HG02571 (cell line): ENCODE measurements around the gene ITPR1.
"Not testable (repeated sequence)": the region's sequence is repeated elsewhere in the genome, so short reads cannot be mapped to it uniquely, and the experiment has no call there.

Experiments
- ATAC-seq: cut with Tn5 transposase; IDR thresholded peaks from one replicate; pipeline ENCODE4 v1.9.1; 2021; ENCODE audit warnings: mild to moderate bottlenecking, moderate library complexity; ENCODE audit not compliant: unreplicated experiment

The ITPR1 gene

DNA sequence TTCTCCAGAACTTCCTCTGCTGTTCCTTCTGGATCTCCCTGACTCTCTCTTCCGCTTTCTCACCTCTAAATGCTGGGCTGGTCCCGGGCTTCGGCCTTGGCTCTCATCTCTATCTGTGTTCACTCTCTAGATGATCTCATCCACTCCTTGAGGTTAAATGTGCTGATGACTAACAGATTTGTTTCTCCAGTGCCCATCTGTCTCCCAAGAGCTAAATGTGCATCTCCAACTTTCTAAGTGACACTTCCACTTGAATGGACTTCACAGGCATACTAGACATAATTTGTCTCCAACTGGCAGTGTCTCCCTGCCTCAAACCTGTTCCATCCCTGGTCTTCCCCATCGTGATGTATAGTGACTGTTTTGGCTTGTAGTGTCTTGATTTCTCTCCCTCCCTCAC, 95.3 kb downstream of the ITPR1 start:
- ATAC-seq = no peak

DNA sequence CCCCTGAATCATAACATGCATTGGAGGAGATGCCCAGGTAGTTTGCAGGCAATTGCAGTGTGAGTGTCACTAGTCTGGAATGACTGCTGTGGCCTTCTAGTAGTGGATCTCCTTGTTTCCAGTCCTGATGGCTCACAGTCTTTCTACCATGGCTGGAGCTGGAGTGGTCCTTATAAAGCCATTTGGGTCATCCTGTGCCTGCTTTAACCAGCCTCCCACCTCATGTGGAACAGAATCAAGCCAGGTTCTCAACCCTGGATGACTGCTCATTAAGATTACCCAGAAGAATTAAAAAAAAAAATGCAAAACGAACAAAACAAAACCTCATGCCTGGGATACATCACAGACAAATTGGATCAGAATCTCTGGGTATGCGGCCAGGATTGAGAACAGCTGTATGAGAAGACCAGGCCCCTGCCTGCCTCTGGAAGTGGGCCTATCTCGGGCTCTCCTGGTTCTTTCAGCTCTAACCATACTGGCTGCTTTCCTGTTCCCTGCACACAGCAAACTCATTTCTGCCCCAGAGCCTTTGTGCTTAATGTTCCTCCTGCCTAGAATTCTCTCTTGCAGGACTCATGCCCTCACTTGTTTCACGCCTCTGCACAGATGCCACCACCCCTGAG, 96.4 kb downstream of the ITPR1 start:
- no peak for ATAC-seq

DNA sequence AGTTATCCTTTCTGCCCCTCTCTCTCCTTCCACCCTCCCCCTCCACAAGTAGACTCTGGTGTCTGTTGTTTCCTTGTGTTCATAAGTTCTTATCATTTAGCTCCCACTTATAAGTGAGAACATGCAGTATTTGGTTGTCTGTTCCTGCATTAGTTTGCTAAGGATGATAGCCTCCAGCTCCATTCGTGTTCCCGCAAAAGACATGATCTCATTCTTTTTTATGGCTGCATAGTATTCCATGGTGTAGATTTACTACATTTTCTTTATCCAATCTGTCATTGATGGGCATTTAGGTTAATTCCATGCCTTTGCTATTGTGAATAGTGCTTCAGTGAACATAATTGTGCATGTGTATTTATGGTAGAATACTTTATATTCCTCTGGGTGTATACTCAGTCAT, 97.7 kb downstream of the ITPR1 start:
- not testable (repeated sequence) for ATAC-seq

GRCh38 chr3:4591669-4592068, 98.5 kb downstream of the ITPR1 start:
- no peak for ATAC-seq

DNA sequence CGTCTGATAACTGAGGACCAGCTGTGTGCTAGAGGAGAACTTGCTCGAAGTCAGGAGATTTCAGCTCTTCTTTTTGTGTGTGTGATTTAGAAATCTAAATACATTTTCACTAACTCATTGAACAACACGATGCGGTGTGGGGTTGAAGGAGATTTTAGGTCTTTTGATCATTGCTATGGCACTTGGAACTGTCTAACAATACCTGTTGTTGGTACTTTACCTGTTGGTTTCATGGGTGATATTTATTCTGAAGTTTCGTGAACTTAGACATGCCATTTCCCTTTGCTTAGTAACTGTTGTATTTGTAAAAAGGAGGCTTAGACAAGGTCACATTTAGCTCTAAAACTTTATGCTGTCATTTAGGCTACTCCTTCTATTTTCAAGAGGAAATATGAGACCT, 99.9 kb downstream of the ITPR1 start:
- ATAC-seq = no peak

DNA sequence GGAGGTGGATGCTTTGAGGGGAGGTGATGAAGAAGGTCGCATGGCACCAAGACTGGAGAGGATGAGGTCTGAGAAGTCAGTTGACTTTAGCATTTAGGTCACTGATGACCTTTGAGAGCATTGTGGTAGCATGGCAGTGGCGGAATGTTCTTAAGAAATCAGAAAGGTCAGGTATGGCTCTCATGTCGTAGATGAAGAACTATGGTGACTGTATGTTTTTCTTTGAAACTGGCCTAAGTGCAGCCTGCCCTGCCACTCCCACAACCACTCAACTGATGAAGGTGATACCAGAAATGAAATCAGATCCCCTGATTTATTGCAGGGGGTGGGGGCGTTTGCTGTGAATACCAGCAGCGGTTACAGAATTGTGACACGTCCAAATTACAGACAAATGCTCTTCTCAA, 102.6 kb downstream of the ITPR1 start:
- ATAC-seq = no peak

DNA sequence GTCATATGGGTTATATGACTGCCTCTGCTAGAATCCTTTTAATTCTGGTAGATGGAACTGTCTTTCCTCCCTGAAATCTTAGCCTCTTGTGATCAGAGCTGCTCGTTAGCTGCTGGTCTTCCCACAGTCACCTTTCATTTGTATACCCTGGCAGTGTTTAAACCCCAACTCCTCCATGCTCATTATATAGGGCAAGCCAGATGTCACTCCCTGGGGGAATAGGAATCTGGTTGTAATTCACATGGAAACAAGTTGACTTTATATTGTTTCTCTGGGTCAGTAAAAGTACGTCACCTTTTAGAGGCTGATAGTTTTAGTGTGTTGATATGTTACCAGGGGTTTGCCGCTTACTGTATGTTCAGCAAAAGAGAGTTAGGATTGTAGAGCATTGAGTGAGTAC, 103.5 kb downstream of the ITPR1 start:
- no peak for ATAC-seq

- no peak for ATAC-seq
Measured at GRCh38 chr3:4597208-4597985, 104.2 kb downstream of the ITPR1 start.

DNA sequence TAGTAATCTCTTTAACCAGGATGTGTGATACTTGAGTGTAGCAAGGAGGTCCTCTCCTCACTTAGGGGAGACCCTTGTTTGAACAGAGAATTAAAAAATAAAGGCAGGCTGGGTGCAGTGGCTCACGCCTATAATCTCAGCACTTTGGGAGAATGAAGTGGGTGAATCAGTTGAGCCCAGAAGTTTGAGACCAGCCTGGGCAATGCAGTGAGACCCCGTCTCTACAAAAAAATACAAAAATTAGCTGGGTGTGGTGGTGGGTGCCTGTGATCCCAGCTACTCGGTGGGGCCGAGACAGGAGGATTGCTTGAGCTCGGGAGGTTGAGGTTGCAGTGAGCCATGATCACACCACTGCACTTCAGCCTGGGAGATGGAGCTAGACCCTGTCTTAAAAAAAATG, 105.1 kb downstream of the ITPR1 start:
- not testable (repeated sequence) for ATAC-seq

DNA sequence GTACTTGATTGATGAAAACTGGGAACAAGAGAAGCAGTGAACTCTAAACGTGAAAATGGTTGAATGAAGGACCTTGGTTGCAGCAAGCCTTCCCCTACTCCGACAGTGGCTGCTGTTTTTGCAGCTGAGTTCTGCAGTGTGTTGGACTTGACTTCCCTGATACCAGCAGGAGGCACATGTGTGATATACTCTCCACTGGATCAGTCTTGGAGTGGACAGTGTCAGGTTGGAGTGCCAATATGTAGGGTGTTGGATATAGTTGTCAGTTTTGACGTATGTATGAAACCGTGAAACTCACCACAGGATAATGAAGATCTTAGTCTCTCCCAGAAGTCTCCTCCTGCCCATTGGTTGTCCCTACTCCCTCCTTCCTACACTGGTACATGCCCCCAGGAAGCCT, 106.5 kb downstream of the ITPR1 start:
- no peak for ATAC-seq

DNA sequence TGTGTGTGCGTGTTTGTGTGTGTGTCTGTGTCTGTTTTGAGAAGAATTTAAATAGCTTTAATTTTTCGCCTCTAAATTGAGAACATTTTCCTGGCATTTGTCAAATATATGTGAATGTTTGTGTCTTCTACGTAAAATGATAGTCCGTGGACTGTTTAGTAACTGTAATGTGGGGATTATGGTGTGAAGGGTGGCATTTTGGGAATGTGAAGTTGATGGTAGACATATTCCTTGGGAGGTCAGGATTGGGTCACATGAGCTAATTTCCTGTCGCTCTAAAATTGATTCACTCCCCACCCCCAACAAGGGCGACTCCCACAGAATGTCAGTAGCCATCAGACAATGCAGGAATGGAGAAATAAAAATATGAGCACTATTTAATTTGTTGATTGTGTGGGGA, 107.3 kb downstream of the ITPR1 start:
- ATAC-seq = no peak

DNA sequence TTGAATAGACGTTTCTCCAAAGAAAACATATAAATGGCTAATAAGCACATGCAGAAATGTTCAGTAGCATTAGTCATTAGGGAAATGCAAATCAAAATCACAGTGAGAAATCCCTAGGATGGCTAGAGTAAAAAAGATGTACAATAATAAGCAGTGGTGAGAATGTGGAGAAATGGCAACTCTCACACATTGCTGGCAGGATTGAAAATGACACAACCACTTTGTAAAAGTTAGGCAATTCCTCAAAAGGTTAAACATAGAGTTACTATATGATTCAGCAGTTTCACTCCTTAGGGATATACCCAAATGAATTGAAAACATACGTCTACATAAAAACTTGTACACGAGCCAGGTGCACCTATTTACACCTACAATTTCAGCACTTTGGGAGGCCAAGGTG, 108.7 kb downstream of the ITPR1 start:
- ATAC-seq = no peak

DNA sequence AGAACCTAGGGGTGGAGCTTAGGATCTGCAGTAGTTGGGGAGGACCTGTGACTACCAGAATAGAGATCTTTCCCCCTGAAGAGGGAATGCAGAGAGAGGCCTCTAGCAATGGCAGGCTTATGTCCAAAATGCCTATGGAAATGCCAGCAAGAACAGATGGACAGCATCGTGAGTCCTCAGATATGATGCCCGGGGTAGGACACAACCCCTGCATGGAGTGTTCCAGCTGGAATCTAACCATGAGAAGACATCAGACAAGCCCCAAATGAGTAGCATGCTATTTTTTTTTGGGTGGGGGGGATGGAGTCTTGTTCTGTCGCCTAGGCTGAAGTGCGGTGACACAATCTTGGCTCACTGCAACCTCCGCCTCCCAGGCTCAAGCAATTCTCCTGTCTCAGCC, 111.5 kb downstream of the ITPR1 start:
- no peak for ATAC-seq

DNA sequence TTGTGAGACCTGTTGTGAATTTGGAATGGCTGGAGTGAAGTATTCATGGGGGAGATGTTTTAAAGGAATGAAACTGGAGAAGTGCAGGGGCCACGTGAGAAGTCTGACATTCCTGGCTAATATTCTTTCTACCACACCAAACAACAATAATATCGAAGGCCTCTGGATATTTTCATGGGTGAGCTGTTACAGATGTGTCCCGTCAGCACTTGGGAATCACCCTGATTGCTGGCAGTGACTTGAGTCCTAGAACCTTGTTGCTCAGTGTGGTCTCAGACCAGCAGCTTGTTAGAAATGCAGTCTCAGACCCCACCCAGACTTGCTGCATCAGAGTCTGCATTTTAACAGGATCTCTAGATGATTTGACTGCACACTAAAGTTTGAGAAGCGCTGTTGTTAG, 113.8 kb downstream of the ITPR1 start:
- ATAC-seq = no peak

GRCh38 chr3:4613366-4613765, 120.2 kb downstream of the ITPR1 start:
- ATAC-seq = no peak

DNA sequence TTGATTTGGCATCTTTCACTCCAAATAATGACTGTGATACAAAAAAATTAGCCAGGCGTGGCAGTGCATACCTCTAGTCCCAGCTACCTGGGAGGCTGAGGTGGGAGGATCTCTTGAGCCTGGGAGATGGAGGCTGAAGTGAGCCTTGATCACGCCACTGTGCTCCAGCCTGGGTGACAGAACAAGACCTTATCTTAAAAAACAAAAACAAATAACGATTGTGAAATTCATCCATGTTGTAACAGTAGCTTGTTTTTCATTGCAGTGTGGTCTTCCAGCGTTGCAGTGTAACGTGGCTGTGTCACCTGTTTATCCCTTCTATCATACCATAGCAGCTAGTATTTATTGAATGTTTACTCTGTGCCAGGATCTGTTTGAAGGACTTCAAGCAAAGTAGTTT, 120.9 kb downstream of the ITPR1 start:
- ATAC-seq = no peak

DNA sequence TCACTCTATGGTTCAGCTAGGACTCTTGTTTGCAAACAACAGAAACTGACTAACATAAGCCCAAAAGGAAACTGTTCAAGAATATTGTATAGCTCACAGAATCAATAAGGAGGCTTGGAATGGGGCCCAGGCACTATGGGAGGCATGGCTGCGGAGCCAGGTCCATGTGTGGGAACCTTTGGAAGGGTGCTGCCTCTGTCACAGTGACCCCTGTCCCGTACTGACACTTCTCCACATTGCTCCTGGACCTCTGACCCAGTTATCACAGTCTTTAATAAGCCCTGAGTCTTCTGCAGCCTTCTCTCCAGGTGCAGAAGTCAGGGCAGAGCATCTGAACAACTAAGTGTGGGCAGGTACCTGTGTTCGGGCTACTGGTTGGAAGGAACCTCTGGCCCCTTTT, 121.8 kb downstream of the ITPR1 start:
- no peak for ATAC-seq

GRCh38 chr3:4615750-4616149, 122.6 kb downstream of the ITPR1 start:
- no peak for ATAC-seq

- no peak for ATAC-seq
Measured at GRCh38 chr3:4623421-4623999, 130.4 kb downstream of the ITPR1 start.

- no peak for ATAC-seq
Measured at GRCh38 chr3:4627651-4628375, 134.7 kb downstream of the ITPR1 start.

DNA sequence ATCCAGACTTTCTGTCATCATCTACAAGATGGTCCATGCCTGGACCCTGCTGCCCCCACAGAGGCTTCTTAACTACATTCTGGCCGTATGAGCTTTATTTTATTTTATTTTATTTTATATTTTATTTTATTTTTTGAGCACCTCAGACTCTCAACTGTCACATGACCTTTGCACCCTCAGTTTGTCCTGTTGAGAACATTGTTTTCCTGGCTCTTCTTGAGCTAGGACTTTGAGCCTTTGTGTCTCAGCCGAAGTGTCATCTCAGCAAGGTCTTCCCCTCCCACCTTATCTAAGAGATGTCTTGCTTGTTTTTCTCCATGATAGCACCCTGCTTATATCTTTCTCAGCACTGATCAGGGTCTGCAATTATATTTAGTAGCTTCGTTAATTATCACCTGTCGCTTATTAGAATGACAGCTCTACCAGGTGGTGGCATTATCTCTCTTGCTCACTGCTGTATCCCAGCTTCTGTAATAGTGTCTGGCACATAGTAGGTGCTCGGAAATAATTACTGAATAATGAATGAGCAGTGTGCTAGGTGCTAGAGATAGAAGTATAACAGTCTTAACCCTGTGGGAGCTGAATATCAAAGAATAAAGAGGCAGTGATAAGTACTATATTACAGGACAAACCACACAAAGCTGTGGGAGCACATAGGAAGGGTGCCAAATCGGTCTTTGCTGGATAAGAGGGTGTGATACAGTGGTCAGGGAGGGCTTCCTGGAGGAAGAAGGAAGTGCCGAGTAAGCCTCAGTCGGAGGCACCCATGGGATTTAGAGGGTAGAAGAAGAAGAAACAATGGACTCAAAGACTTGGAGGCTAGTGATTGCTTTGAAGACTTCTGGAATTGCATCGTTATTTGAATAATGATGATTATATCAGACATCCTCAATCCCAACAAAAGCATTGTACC, 136.2 kb downstream of the ITPR1 start:
- ATAC-seq = no peak
